ENCODE measurements around the gene RTN1.

DNA sequence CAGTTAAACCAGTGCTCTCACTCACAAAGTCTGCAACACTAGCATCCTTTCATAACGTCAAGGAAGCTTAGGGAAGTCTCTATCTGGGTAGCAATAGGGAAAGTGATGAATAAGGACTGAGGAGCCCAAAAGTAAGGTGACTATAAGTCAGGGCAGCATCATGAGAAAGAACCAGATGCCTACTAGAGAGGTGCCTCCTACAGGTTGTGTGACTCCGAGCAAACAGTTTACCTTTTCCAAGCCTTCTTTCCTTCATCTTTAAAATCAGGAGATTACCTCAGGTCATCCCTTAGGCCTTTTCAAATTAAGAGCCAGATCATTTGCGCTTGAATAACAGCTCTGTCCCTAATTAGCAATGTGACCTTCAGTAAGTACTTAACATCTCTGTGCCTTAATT, 40.2 kb downstream of the RTN1 start:
- TF ChIP-seq, protein P1, sequence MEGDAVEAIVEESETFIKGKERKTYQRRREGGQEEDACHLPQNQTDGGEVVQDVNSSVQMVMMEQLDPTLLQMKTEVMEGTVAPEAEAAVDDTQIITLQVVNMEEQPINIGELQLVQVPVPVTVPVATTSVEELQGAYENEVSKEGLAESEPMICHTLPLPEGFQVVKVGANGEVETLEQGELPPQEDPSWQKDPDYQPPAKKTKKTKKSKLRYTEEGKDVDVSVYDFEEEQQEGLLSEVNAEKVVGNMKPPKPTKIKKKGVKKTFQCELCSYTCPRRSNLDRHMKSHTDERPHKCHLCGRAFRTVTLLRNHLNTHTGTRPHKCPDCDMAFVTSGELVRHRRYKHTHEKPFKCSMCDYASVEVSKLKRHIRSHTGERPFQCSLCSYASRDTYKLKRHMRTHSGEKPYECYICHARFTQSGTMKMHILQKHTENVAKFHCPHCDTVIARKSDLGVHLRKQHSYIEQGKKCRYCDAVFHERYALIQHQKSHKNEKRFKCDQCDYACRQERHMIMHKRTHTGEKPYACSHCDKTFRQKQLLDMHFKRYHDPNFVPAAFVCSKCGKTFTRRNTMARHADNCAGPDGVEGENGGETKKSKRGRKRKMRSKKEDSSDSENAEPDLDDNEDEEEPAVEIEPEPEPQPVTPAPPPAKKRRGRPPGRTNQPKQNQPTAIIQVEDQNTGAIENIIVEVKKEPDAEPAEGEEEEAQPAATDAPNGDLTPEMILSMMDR (IDR thresholded peaks at IDR 0.05 in 4 of 5, conservative IDR thresholded peaks at IDR 0.05 in 1 of 5), result no peak
- no peak for TF ChIP-seq POLR2A (IDR thresholded peaks at IDR 0.05)

Data from gastrocnemius medialis (tissue), 4 donors.